Activated CD4-positive, alpha-beta T cell treated with anti-CD3 and anti-CD28 coated beads, Interleukin-2, amount 50 U/mL, for 4 hours (primary cell): Measurements from ENCODE around the gene FCHSD1.

Experiments used
- DNase-seq, 2 experiments: peaks; one replicate each; pipeline ENCODE4 v3.0.0-alpha.2; 2020

FCHSD1 gene

DNA sequence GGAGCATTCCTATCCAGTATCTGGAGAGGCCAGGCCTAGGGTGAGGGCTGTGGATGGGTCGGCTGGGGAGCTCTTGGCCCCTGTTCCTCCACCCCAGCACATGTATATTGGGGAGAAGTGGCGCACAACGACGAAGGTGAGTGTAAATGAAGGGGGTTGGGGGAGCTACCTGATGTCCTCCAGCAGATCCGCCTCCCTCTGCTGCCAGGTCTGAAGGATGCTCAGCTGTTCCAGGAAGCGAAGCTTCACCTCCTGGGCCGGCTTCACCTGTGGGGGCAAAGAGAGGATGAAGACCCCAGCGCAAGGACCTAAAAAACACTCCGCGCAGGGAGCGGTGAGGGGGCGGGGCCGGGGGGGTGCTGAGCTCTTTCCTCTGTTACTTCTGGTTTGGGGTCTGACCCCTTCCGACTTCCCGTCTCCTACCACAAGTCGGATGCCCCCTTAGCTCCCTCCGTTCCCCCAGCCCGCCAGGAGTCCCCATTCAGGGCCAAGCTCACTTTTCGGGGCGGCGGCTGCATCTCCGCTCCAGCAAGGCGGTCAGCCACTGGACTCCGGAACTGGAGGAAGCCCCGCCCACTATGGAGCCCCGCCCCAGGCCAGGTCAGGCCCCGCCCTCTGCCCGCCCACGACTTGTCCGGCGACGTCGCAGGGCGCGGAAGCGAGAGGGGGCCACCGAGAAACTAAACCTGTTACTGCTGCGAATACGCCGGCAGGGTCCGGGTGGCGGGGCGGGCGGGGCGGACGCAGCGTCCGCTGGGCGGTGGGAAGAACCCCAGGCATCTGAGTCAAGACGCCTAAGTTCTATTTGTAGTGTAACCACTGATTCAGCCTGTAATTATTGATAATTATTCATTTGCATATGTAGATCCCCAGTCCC is at the start of gene FCHSD1:
TSS of gene FCHSD1 (minus strand) at position 568 of the 877 bp plus-strand sequence. CDS start at position 518, 50 bp downstream.
- DNase-seq = peak; percentile 63 to 64

DNA sequence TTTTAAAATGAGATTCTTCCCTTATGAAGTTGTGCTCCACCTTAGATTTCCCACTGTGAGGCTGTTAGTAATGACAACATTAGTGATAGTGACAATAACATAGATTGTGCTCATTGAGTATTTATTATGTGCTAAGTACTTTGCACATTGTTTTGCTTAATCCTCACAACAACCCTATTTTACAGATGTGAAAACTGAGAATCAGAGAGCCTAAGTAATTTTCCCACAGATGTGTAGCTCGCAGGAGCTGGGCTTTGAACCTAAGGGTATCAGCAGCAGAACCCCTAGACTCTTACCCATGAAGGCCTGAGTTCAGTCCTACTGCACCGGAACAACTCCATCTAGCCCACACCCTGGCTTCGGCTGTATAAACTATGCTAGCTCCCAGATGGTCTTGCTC is 46.4 kb upstream of the FCHSD1 start:
- no peak for DNase-seq

DNA sequence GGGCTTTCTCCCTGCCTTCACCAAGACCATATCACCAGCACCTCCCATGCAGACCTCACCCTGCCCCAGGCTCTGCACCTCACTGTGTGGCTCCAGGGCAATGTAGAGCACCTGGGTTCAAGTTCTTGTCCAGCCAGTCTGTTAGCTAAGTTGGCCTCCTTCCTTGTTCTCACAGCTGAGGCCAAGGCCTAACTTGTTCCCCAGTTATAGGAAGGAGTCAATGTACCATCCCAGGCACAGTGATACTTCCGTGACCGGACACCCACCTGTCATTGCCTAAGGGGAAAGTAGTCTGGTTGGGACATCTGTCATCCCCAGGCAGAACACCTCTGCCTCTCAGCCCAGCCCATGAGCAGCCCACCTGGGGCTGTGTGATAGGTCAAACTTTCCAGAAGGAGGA is 45.2 kb upstream of the FCHSD1 start:
- no peak for DNase-seq

DNA sequence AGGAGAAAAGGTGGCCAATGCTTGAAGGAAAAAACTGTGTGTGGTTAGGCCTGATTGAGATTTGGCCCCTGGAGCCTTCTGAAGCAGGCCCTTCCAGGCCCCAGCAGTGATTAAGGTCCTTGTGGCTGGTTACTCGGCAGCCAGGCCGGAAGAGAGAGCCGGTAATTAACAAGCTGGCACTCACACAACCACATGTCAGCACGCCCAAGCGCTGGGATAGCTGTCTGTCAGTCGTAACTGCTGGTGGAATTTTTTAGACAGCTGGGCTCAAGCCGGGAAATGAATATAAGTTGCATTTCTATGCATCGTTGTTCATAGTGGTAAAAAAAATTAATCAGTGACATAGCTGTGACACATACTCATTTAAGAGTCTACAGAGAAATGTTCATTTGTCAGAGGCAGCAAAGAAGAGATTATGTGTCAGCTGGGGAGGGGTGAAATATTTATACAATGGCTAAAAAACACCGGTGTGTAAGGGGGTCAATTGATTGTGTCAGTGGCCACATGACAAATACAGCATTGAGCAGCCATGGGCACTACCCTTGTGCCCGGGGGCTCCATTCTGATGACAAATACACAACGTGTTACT is 44.5 kb upstream of the FCHSD1 start:
- no peak for DNase-seq

DNA sequence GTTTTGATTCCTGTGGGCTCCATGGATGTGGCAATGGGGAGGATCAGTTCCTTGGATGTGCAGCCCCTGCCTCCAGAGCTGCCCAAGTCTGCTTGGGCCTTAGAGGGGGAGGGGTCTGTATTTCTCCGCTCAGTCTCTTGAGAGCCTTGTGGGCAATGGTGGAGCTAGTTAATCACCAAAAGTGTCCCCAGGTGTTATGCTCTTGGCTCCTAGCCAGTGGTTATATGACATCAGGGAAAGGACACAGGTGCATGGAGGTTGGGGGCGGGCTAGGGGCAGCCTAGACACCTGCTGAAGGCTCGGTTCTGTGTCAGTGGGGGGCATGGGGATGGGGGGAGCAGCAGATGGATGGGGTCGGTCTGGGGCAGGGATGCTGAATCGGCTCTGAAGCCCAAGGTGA is 43.3 kb upstream of the FCHSD1 start:
- DNase-seq = no peak

DNA sequence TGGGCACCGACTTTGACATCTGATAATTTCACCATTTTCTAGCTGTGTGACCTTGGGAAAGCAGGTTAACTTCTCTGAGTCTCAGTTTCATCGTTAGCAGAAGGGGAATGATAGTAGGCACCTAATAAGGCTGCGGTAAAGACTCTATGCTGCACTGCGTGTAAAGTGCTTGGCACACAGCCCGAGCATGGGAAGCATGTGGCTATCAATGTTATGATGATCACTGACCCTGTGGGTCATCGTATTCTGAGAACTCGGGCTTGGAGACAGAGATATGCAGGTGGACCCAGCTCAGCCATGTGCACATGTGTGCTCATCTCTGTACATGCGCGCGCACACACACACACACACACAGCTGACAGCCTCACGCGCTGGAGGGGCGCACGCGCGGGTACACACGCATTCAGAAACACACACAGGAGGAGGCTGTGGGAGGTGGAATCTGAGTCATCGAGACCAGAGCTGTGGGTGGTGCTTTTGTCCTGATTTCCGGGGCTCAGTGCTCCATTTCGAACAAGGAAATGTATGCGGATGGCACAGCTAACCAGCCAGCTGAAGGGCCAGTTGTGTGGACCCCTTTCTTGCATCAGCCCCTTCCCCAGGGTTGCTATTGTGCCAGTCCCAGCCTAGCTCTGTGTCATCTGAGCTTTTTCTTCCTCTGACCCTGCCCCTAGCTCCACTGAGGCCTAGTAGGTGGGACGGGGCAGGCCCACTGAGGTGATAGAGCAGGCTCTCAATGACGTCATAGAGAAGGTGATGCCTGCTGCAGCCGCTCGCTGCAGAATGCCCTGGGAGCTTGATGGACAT is 41.9 kb upstream of the FCHSD1 start:
- DNase-seq = peak; percentile 77 to 81

DNA sequence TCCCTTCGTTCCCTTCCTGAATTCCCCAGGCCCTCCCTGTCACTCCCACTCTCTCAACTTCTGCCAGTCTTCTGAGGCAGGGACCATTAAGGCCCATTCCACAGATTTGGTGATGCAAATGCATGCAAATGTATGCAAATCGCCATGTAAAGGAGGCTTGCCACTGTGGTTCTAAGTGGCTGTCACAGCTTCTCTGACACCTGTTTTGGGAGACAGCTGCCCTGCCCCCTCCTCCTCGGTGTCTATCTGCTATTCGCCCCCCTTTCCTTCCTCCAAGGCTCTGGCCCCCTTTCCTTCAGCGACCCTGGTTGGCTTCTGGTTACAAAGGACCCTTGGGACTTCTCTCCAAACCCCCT is 41.3 kb upstream of the FCHSD1 start:
- DNase-seq = no peak

DNA sequence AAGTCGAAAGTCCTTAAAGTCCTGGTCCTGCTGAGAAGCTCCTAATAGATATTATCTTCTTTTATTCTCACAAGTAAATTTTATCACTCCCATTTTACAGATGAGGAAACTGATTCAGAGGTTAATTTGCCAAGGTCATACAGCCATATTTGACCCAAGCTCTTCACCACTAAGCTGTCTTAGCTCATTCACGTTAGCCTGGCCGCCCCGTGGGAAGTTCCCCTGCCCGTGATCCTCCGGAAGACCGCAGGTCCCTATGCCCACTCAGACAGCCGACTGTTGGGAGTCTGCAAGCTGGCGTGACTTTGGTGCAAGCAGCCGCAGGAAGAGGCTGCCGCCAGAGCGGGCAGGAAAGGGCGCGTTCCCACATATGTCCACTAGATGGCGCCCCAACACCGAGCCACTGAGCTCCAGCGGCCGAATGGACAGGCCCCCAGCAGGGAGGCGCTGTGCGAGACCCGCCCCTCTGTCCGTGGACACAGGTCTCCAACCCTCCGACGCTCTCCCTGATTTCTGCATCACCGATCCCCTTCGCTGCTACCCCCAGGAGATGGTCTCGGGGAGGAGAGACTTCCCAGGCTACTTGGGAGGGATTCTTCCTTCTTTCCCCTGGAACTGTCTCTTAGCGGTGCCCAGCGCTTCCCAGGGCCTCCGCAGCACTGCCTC is 40.8 kb upstream of the FCHSD1 start:
- peak; percentile 74 to 80 for DNase-seq

DNA sequence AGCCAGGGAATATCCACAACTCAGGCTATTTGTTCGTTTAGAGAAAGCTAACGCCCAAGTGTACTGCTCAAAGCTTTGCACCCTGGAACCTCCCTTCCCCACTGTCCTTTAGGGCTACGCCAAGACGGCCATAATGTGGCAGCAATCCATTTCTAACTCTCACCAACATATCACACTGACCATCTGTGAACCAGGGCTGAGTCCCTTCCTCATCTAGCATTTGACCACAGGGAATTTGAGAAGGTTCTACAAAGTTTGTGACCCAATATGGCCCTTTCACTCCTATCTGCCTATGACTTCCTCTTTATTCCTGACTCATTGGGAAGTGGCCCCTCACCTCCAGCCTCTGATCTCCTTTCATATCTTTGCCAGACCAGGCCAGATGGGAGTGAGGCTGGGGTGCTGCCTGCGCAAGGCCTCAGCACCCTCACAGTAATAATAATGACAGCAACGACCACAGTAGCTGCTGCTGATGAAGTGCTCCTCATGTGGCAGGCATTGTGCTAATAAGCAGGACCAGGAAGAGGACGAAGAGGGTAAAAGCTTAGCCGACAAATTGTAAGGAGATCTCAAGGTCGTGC is 40.2 kb upstream of the FCHSD1 start:
- no peak for DNase-seq

DNA sequence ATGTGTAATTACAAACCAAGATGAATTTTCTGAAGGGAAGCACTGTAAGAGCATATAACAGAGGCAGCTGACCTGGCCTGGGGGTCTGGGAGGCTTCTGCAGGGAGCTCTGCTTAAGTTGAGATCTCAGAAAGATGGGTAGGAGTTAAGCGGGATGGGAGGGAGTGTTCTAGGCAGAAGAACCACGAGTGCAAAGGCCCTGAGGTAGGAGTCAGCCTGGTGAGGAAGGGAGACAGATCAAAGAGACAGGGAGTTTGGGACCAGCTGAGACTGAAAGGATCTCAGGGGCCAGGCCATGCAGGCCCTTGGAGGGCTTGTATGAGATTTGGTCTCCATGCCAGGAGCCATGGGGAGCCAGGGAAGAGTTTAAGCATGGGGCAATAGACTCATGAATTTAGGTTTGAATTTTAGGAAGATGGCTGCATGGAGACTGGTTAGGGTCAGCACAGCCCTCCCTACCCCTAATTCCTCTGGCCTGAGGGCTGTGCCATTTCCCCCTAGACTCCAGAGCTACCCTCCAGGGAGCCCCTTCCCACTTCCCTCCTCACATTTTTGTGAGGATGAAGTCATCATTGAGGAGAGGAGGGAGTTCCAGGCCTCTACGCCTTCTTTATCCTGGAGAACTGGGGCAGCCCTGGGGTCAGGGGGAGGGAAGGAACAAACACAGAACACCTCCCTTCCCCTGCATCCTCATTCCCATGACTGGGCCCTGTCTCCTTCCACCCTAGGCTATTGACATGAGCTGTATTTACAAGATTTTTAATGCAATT is 35.6 kb upstream of the FCHSD1 start:
- no peak for DNase-seq

DNA sequence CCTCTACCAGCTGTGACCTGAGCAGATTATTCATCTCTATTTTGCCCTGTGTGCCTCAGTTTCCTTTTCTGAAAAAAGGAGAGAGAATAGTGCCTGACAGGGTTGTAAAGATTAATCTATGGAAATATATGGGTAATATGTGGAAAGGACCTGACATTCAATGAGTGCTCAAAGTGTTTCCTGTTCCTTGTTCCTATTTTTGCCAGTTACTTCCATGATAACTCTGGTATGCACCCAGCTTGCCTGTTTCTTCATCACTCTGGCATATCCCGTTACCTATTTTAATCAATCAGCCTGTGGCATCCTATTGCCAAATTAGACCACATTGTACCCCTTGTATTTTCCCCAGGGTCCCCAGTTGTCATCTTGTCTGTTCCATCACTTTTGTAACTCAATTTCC is 34.4 kb upstream of the FCHSD1 start:
- DNase-seq = no peak

DNA sequence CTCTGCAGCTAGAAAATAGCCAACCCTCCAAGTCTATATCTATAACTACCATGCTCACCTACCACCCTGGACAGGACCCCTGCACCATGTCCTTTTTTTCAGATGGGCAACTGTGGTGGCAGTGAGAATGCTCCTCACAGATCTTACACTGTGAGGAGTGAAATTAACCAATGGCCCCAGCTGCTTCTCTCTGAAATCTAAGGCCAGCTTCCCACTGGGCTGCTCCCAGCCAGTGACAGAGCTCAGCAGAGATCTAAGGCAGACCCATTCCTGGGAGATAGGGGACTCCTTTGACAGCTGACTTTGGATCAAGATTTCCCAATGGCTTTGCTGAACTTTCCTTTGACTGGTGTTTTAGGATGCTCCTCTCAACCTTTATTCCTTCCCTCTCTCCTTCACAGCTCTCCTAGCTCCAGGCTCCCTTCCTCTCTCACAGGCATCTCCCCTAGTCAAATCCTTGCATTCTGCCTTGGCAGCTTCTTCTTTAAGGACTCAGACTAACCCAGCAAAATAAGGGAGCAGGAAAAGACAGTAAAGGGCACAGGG is 32.5 kb upstream of the FCHSD1 start:
- no peak for DNase-seq

DNA sequence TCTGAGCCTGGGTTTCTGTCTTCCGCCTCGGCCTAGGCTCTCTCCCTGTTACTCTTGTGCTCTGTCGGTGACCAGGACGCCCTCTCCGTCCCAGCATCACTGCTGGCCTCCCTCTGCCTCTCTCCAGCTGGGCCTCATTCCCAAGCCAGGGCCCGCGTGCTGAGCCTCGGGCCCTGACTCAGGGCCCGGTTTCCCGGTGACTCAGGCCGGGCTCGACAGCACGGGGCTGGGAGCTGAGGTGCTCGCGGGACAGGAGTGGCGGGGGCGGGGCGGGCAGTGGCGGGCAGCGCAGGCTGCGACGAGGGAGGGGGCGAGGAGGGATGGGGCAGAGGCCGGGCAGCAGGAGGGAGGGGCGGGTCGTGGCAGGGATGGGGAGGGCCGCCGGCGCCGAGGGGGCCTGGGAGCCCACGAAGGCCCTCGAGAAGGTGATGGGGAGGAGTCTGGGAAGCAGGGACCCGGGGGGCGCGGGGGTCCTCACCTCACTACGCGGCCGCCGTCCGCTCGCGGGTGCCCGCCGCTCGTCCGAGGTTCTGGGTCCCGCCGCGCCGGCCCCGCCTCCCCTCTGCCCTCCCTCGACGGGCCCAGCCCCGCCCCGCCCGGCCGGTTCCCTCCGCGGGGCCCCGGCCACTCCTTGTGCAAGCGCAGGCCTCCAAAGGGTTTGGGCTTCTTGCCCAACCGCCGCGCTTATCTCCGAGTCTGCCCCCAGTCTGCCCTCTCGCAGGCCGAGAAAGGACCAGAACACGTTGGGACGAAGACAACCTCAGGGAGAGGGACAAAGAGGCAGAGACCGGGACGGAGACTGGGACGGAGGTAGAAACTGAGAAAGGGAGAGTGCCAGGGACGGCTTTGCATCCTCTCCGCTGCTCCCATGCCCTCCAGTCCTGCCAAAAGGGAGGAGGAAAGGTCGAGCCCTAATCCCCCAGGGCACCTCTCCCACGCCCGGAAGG is 30.8 kb upstream of the FCHSD1 start, which contains the start of gene ARAP3:
TSS of gene ARAP3 (minus strand) at position 536 of the 947 bp plus-strand sequence. CDS start 1,744 bp downstream, outside the sequence.
- peak in 1 of 2 experiments; percentile 25 for DNase-seq

DNA sequence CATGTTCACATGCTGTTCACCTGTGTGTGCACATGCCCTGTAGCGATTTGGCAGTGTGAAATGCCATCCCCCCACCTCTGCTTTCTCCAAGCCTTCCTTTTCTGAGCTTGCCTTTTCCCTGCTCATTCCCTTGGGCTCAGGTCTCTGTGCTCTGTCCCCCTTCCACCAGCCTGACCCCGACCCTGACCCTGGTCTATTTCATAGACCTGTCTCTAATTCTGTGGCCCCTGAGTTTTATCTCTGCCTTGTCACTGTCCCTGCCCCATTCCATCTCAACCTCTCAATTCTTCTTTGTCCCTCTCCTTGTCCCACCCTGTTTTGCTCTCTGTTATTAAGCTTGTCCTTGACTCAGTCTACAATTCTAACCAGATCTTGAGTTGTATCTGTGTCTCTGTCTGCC is 30.1 kb upstream of the FCHSD1 start:
- DNase-seq = no peak

DNA sequence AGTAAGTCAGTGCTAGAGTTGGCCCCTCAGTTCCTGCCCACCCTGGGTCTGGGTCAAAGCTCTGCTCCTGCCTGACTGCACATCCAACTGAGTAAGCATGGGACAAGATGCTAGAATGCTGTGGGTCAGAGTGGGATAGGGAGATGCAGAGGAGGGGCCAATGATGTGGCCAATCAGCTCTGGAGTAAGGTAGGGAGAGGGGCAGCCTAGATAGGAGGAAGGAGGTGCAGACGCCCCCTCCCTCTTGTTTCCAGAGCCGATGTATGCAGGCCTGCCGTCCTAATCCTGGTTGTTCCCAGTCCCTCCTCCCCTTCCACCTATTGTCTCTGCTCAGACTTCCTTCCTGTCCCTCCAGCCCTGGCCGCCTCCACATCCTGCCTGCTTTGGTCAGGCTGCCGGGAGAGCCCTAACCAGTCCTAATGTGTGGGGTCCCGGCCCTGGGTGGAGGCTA is 29.6 kb upstream of the FCHSD1 start:
- no peak for DNase-seq

DNA sequence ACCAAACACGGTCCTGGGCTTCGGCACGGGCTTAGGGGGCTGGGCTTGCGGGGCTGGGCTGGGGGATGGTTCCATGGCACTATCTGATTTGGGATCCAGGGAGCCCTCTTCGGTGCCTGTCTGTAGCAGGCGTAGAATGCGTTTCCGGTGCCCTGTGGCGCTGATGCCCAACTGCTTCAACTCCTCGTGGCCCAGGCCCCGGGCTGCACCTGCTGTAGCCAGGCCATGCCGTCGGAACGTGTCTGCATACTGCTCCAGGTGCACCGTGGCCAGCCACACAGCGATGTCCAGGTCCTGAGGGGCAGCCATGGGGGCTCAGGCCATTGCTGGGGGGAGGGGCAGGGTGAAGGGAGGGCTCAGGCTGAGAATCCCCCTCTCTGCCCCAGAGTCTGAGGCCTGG is 29.0 kb upstream of the FCHSD1 start:
- no peak for DNase-seq

DNA sequence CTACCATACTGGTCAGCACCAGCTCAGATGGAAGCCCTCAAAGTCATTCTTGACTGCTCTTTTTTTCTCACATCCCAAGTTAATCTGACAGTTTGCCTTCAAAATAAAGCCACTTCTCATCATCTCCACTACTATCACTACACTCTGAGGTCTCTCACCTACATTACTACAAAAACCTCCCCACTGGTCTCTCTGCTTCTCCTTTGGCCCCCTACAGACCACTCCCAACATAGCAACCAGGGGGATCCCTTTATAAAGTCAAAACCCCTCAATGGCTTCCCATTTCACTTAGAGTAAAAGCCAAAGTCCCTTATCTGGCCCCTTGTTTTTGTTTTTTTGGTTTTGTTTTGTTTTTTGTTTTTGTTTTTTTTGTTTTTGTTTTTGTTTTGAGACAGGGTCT is 26.2 kb upstream of the FCHSD1 start:
- no peak for DNase-seq

DNA sequence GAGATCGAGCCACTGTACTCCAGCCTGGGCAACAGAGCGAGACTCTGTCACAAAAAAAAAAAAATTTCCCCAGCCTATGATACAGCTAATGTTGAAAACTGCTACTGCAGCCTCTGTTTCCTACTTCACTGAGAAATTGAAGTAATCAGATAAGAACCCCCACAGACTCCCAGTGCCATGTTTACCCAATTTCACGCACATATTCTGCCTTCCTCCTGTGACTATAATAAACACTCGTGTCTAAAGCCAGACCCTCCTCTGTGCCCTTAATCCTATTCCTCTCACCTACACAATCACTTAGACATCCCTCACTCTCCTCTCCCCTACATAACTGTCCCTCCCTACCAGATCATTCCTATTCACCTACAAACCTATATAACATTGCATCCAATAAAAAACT is 24.5 kb upstream of the FCHSD1 start:
- DNase-seq = no peak

DNA sequence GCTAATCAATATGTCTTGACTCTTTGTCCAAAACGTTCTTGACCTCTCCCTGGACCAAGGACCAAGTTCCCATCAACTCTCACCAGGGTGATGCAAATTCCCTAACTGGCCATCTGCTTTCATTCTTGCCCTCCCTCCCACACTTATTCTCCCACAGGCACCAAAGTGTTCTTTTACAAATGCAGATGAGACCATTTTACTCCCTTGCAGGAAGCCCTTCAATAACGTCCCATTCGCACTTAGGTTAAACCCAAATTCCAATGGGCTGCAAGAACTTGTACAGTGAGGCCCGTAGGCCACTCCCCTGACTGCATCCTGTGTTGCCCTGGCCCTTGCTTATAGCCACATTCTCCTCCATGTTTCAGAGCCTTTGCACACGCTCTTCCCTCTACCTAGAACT is 23.5 kb upstream of the FCHSD1 start:
- DNase-seq = no peak
